Stimulated activated naive CD4-positive, alpha-beta T cell treated with Interleukin-2 at 50 U/mL for 16 hours (primary cell): ENCODE data around the gene EIF2S3B.
"Not testable (repeated sequence)": the region's sequence is repeated elsewhere in the genome, so short reads cannot be mapped to it uniquely, and the experiment has no call there.

Experiments
- DNase-seq: peaks from one replicate; lab custom pipeline; 2025; lab: John Stamatoyannopoulos, UW

EIF2S3B gene

DNA sequence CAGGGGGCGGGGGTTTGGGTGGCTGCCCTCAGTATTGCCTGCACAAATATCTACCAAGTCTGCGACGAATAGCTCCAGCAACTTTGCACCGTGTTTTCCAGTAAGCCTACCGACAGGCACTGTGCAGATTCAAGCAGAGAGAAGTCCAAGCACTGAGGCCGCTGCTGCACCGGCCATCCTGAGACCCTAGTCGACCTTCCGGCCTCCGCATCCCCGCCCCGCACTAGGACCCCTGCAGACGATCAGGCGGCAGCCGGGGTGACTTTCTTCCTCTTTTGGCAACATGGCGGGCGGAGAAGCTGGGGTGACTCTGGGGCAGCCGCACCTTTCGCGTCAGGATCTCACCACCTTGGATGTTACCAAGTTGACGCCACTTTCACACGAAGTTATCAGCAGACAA lies at the start of gene EIF2S3B:
Gene EIF2S3B (plus strand): TSS at position 271 of the 400 bp plus-strand sequence. CDS start 13 bp downstream, at position 284.
- DNase-seq, result no peak

DNA sequence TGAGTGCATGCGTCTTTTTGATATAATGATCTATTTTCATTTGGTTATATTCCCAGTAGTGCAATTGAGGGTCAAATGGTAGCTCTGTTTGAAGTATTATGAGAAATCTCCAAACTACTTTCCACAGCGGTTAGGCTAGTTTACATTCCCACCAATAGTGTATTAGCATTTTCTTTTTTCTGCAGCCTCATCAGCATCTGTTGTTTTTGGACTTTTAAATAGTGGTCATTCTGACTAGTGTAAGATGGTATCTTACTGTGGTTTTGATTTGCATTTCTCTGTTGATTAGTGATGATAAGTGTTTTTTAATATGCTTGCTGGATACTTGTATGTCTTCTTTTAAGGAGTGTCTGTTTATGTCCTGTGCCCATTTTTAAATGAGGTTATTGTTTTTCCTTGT lies 48.8 kb upstream of the EIF2S3B start:
- no peak for DNase-seq

DNA sequence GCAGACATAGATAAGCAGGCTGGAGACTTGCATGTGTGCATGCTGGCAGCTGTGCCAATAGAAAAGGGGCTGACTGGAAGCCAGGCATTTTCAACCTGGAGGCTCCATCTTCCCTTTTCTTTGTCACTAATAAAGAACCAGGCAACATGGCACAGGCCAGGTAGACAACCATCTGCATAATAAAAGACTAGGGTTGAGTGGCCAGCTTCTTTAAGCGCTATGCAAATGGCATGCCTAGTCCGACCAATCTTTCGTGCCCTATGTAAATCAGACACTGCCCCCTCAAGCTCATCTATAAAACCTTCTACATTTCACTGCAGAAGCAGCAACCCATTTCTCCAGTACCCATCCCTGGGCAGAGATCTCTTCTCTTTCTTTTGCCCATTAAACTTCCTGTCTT lies 47.9 kb upstream of the EIF2S3B start:
- DNase-seq, result no peak

DNA sequence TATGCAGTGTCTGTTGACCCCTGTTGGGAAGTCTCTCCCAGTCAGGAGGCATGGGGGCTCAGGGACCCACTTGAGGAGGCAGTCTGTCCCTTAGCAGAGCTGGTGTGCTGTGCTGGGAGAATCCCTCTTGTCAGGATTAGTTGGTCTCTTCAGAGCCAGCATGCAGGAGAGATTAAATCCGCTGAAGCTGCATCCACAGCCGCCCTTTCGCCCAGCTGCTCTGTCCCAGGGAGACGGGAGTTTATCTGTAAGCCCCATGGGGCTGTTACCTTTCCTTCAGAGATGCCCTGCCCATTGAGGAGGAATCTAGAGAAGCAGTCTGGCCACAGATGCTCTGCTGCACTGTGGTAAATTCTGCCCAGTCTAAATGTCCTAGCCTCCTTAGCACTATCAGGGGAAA lies 39.4 kb upstream of the EIF2S3B start:
- DNase-seq, result no peak

DNA sequence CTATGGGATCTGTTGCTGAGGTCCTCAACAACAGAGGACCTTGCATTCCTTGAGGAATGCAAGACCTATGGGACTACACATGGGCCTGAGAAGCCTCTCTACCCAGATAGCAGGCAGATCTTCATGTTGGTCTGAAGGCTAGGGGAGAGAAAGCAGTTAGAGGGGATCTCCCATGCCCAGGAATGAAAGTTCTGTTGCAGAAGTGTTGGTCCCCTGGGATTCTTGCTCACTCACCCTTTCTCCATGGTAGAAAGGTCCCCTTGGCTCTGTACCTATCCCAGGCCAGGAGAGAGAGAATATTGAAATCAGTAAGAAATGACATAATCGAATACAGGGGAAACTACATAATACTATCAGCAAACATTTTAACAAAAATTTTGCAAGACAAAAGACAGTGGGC lies 36.0 kb upstream of the EIF2S3B start:
- DNase-seq, result no peak

DNA sequence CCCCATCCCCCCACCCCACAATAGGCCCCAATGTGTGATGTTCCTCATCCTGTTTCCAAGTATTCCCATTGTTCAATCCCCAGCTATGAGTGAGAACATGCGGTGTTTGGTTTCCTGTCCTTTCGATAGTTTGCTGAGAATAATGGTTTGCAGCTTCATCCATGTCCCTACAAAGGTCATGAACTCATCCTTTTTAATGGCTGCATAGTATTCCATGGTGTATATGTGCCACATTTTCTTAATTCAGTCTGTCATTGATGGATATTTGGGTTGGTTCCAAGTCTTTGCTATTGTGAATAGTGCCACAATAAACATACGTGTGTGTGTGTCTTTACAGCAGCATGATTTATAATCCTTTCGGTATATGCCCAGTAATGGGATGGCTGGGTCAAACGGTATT lies 32.9 kb upstream of the EIF2S3B start:
- DNase-seq, result not testable (repeated sequence)

DNA sequence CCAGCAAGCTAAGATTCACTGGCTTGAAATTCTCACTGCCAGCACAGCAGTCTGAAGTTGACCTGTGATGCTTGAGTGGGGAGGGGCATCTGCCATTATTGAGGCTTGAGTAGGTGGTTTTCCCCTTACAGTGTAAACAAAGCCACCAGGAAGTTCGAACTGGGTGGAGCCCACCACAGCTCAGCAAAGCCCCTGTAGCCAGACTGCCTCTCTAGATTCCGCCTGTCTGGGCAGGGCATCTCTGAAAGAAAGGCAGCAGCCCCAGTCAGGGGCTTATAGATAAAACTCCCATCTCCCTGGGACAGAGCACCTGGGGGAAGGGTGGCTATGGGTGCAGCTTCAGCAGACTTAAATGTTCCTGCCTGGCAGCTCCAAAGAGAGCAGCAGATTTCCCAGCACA lies 23.8 kb upstream of the EIF2S3B start:
- DNase-seq, result not testable (repeated sequence)

DNA sequence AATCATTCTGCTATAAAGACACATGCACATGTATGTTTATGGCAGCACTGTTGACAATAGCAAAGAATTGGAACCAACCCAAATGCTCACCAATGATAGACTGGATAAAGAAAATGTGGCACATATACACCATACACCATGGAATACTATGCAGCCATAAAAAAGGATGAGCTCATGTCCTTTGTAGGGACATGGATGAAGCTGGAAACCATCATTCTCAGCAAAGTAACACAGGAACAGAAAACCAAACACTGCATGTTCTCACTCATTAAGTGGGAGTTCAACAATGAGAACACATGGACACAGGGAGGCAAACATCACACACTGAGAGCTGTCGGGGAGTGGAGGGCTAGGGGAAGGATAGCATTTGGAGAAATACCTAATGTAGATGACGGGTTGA lies 18.4 kb upstream of the EIF2S3B start:
- not testable (repeated sequence) for DNase-seq

DNA sequence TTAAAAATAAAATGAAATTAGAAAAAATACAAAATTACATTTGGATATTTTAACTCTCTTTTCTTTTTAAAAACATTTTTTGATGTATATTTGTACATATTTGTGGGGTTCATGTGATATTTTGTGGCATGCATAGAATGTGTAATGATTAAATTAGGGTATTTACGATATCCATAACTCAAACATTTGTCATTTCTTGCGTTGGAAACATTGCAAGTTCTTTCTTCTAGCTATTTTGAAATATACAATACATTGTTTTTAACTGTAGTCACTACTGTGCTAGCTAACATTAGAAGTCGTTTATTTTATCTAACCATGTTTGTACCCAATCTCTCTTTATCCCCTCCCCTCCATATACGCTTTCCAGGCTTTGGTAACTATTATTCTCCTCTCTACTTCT lies 13.9 kb upstream of the EIF2S3B start:
- no peak for DNase-seq

DNA sequence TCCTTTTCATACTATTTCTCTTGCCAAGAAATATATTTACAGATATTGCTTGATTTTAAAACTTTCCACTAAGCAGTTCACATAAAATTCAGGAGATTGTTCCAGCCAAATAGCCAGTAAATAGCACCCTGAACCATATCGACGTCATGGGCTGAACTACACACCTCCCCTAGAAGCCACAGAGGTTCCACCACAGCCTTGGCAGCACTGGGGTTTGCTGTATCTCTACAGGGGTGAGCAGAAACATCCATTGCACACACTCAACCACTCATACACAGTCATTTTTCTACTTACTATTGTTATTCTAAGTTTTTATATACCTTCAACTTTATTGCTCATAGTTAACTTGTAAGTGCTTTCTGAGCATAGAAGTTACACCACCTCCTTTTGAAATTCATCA lies 8.1 kb upstream of the EIF2S3B start:
- no peak for DNase-seq

DNA sequence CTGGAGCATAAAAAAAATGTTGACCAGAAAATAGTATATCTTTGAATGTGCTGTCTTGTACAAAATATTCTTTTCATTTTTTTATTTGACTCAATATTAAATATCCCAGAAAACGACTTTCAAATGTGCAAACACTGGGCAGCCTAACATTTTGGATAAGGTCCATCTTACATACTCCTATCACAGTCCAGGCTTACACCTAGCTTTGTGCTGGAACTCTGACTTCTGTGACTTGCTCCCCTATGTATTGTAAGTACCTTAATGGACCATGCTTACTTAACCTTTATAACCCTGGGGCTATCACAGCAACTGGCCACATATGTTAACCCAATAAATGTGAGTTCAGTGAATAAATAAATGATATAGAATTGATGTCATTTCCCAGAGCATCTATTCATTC lies 7.6 kb upstream of the EIF2S3B start:
- no peak for DNase-seq

DNA sequence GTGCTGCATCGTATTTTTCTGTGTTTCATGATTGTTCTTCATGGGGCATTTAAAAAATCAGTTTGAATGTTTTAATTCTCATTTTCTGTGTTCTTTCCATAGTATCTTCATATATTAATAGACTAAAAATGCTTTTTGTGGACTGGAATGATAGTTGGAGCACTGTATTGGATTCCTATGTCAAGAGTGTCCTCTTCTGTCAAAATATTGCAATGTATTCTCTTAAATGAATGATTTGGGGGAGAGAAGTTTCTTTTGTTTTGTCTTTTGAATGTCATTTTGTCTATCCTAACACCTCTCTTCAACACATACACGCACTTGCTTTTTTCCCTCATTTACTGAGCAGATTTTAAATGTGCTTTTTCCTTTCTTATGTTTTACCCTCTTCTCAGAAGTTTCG lies 4.7 kb upstream of the EIF2S3B start:
- DNase-seq, result no peak

DNA sequence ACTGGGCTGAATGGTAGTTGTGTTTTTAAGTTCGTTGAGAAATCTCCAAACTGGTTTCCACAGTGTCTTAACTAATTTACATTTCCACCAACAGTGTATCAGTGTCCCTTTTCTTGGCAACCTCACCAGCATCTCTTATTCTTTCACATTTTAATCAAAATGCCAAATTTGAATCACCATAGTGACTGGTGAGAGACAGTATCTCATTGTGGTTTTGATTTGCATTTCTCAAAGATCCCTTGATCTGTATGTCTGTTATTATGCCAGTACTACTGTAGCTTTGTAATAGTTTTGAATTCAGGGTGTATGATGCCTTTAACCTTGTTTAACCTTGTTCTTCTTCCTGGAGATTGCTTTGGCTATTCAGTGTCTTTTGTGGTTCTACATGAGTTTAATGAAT lies 2.2 kb upstream of the EIF2S3B start:
- no peak for DNase-seq

DNA sequence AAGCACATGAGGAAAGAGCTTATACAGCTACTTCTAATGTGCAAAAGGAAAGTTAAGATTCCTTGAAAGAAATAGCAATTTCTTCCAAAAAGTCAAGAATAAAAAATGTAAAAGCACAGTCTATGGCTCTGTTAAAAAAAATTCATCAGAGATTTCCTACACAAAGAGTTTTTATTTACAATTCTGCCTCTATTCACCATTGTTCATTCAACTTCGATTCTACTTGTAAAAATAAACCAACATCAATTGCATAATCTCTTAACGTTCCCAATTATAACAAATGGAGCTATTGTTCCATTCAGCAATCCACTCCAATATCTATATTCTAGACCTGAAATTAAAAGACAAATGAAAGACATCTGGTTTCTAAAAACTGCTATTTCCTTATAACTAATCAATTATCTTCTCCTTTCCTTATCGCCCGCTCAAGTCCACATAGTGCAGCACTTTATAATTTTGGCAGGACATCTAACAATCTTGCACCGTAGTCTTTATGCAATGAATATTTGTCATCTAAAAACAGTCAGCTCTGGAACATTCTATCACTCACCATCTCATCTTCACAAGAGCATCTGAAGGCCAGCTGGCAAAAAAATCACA lies 6.2 kb downstream of the EIF2S3B start:
- DNase-seq, result no peak

DNA sequence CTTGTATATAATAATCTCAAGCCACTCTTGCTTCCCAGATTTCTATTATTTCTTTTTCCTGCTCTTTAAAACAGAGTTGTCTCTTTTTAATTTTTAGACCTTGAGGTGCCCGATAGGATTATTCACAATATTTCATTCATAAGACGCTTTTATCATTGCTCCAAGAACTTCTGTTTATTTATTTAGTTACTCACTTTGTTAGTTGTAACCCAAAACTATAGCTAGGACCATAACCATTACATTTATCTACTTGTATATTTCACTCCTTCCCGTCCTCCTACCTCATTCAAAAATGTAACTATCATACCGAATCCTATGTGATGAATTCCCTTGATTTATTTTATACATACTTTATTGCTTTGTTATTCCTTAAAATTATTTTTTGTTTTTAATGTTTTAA lies 7.1 kb downstream of the EIF2S3B start:
- no peak for DNase-seq

DNA sequence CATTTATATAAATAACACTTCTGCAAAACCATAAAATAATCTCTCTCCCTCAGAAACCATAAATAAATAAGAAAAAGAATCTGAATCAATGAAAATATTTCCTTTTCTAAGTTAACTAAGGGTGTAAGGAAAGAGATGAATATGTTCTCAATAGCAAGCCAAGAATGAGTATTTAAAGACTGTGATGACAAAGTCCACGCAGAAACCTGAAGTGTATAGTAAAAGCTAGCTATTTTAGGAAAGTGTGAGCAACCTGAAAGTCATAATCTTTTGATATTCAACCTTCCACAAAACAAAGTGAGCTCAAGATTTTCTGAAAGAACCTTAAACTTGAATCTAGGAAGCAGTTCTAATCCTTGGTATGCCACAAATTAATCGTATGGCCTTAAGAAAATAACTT lies 15.9 kb downstream of the EIF2S3B start:
- no peak for DNase-seq

DNA sequence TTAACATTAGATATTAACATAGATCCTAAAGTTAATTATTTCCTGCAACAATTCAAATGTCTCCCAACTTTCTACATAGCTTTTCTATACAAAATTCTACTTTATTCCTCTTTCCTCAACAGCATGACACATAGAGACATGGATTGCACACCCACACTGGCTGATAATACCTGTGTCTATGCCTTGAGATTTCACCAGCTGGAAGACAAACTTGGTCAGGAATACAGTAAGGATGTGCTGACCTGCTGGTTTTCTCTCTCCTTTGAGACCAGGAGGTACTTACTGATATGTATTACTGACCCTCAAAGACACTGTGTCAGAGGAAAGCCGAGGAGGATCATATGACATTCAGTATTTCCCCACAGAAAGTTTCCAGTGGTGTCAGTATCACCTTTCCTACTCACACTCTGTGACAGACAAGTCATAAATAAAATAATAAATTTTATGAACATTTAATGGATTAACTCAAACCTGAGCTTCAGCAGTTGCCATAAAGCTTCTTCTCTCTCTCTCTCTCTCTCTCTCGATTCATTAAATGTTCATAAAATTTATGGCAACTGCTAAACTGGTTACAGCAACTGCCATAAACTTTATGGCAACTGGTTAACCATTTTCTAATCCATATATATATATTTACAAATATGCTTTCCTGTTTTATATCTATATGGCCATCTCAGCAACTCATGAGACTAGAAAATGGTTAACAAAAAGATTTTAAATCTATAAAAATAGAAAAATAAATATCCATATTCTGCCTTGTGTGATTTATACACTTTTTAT lies 22.7 kb downstream of the EIF2S3B start:
- no peak for DNase-seq

DNA sequence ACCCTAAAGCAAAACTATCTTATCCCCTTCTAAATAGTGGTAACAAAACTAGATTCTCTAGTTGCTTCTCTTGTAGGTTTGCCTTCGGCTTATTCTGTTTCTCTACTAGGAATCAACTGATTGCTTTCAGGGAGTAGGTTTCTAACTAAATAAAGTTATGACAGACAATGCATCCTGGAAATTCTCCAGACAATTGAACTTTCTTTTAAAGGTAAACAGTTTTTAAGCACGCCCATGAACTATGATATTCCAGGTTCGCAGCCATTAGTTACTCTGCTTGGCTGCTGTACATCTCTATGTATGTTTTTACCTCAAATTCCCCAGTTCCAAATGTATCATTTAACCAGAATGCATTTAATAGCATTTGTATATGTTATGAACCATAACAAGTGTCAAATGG lies 23.9 kb downstream of the EIF2S3B start:
- DNase-seq, result no peak

DNA sequence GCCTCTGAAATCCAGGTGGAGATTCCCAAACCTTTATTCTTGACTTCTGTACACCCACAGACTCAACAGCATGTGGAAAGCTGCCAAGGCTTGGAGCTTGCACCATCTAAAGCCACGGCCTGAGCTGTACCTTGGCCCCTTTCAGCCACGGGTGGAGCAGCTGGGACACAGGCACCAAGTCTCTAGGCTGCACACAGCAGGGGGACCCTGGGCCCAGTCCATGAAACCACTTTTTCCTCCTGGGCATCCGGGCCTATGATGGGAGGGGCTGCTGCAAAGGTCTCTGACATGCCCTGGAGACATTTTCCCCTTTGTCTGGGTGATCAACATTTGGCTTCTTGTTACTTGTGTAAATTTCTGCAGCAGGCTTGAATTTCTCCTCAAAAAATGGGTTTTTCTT lies 32.0 kb downstream of the EIF2S3B start:
- DNase-seq, result no peak

DNA sequence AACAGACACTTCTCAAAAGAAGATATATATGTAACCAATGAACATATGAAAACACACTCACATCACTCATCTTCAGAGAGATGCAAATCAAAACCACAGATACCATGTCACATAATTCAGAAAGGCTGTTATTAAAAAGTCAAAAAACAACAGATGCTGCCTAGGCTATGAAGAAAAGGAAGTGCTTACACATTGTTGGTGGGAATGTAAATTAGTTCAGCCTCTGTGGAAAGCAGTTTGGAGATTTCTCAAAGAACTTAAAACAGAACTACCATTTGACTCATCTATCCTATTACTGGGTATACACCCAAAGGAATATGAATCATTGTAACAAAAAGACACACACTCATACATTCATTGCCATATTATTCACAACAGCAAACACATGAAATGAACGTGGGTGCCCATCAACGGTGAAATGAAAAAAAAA lies 35.1 kb downstream of the EIF2S3B start:
- DNase-seq, result no peak

DNA sequence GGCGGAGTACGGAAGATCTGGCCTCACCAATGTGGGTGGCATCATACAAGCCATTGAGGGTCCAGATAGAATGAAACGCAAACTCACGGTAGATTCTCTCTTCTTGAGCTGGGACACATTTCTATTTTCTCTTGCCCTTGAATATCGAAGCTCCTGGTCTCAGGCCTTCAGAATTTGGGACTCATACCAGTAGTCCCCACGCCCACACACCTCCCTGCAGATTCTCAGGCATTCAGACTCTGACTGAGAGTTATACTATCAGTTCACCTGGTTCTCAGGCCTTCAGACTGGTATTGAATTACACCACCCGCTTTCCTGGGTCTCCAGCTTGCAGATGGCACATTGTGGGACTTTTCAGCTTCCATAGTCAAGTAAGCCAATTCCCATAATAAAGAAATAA lies 37.8 kb downstream of the EIF2S3B start:
- DNase-seq, result no peak

DNA sequence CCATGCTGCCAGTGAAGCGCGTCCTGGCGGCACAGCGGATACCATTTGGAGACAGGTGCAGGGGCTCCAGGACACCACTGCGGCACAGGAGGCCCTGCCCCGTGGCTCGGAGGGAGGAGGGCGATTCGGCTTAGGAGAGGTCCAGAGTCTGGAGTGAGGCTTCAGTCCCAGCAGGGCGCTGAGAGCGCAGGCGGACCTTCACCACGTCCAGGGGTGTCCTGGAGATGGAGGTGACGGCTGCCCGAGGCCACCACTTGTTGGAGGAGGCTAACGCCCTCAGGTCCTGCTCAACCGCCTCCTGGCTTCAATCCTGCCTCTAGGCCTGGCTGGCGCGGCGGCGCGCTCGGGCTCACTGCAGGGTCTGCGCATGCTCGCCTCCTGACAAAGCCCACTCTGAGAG lies 45.7 kb downstream of the EIF2S3B start:
- no peak for DNase-seq

DNA sequence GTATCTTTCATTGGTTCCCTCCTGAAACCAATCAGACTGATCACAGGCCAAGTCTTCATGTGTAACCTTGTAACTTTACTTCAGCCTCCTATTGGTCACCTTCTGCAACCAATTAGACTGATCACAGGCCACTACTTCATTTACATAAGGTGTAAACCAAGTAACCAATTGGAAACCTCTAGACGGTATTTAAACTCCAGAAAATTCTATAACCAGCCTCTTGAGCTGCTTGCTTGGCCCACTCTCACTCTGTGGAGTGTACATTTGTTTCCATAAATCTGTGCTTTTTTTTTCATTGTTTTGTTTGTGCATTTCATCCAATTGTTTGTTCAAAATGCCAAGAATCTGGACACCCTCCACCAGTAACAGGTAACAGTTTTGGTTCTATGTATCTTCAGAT lies 47.5 kb downstream of the EIF2S3B start:
- no peak for DNase-seq

DNA sequence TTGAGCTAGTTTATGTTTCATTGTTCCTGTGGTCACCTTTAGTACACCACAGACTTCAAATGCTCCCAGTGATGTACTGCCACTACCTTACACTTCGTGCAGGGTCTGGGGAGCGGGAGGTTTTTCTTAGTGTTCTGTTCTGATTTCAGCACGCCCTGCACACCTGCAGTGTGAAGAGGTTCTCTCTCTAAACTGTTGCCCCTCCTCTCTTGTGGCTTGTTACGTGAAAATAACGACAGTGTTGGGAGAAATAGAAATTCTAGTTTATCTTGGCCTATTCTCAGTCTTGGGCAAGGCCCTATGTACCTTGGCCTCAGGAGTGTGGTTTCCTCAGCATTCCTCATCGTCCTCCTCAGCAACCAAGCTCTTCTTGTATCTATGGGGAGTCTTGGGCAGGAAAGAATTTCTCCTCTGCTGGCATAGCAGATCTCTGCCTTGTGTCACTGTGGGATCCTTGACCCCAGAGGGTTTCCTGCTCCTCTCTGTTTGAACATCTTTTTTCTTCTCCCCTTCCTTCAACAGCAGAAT lies 48.6 kb downstream of the EIF2S3B start:
- no peak for DNase-seq
